Central memory CD4-positive, alpha-beta T cell (primary cell): ENCODE data around the gene PLEKHA3.

Source experiments
- DNase-seq: peaks from one replicate; pipeline ENCODE4 v3.0.0; 2022

The PLEKHA3 gene

DNA sequence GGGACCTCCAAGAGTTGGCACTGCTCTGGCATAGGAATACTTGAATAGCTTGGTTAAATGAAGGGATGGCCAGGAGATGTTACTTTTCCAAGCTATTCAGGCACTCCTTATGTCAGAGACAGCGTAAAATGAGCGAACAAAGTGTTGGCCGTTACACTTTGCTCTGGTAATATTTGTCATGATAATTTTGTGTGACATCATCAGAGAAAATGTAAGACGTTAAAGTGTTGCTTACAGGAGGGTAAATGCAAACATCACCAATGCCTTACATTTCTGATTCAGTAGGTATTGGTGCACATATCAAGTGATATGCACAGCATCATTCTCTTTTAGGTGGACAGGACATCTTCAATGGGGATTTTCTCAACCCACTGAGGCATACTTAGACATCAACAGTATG lies 46.0 kb downstream of the PLEKHA3 start:
- no peak for DNase-seq

DNA sequence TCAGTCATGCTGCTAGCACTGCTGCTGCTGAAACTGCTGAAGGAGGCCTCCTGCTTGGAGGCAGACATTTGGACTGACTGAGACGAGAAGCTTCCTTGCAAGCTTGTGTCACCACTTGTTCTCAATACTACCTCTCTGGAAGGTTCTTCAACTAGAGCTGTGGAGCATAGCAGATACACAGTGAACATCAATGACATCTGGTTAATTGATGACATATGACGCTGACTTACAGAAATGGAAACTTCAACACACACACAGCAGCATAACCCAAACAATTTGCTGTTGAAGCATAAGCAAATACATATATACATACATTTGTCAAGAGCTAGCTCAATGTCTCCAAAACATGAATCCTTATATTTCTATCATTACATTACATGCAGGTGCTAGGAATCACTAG lies 47.3 kb downstream of the PLEKHA3 start:
- no peak for DNase-seq

DNA sequence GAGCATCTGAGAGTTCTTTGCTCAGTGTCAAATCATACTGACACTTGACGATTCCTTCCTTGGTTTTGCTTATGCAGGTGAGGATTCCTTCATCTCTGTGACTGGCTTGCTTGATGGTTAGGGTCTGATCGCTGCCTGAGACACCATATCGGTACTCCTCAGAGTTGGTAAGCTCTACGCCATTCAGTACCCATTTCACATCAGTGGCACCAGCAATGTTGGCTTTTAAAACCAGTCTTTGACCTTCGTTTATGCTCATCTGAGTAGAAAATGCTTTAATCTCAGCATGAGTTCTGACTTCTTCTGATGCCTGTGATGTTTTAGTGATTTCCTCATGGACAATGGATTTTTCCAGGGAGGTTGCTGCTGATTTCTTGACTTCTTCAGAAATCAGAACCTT lies 48.4 kb downstream of the PLEKHA3 start:
- no peak for DNase-seq

DNA sequence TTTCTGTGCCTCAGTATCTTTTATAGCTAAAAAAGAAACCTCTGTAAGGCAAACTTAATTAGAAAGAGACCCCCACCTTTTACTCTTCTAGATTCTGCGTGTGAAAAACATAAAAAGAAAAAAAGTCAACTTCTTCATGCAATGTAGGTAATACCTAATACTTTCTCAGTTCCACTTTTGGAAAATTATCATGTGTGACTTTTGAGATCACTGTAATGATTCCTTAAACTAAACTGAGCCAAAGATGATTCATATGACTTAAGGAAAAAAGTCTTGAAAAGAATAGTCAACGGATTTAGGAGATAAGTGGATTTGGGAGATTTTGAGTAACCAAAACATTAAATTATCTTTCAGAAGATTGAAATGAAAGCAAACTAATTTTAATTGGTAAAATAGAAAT lies 48.9 kb downstream of the PLEKHA3 start:
- no peak for DNase-seq

DNA sequence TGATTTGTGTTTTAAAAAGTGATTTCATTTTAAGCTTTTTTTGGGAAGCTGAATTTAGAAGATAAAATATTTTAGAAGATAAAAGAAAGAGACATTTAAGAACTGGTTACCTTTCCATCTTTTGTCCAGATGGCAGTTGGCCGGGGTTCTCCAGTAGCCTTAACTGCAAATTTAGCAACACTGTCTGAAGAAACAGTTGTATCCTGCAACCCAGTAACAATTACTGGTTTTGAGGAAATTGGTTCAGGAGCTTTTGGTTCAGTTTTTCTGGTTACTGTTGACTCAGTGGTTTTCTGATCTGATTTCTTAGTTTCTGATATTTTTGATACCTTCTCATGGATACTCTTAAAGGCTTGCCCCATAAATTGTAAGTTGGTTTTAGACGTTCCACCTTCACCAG lies 49.9 kb downstream of the PLEKHA3 start:
- no peak for DNase-seq

DNA sequence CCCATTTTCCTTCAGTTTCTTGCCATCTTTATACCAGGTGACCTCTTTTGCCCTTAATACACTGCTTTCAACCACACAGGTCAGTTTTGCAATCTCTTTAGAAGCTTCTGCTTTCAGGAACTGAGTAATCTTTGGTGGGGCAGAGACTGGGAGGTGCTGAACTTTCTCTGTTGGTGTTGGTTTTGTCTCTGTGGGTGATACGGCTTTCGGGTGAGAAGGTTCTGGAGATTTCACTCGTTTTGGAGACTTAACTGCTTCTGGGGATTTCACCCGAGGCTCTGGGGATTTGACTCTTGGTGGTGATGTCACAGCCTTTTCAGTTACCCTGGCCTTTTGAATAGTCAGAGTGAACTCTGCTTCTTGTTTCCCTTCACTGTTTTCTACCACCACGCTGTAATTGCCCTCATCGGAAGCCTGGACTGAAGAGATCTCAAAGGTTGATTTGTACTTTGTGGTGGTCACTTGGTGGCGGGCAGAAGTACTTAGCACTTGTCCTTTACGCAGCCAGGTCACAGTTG lies 50.4 kb downstream of the PLEKHA3 start:
- DNase-seq: no peak

DNA sequence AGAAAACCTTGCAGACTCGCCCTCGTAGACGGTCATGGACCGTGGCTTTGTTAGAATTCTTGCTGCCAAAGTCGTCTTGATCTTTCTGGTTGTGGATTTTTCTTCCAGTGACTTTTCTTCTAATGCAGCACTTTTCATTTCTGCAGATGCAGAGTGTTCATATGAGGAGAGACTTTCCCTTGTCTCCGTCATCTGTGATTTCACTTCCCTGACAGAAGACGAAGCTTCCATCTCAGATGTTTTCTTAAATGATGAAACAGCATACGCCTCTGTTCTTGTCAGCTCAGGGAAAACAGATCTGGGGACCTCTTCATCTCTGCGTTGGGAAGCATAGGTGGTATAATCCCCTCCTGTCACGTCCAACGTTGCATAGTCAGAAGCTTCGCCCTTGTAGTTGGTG lies 50.9 kb downstream of the PLEKHA3 start:
- no peak for DNase-seq

DNA sequence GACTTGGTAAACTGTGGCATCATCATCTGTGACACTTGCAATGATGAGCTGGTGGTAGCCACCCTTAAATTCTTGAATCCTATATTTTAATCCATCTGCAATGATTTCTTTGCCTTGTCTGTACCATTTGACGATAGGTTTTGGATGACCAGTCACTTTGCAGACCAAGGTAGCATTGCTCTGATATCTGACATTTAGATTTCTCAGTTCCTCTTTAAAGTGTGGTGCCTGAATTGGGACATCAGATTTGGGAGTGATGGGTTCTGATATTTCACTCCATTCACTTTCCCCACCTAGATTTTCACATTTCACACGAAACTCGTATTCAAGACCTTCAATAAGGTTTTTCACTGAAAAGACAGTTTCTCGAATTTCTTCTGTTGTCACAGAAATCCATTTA lies 55.8 kb downstream of the PLEKHA3 start:
- no peak for DNase-seq

DNA sequence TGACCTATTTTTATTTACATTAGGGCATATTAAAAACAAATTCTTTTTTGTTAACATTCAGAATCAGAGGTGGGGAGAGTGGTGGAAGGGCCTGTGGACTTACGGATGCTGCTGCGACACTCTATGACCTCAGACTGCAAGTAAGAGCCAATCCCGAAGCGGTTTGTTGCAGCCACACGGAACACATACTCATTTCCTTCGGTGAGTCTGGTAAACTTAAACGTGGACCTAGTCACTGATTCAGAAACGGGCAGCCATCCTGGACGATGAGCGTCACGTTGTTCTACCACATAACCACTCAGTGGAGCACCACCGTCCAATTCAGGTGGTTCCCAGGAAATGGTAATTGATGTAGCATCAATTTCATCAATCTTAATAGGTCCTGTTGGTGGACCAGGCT lies 61.9 kb downstream of the PLEKHA3 start:
- DNase-seq: no peak

DNA sequence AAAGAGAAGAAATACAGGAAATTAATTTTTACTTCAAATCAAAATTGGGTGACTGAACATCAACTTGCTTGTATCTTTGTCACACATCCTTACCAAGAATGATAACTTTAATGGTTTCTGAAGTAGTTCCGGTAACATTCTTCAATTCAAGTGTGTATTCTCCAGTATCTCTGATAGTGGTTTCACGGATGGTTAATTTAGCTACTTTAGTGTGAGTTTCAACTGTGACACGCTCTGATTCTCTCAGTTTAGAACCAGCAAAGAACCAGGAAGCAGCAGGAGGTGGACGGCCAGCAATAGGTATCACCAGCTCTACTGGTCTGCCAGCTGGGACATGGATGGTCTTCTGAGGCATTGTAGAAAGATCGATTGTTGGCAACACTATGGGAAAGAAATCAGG lies 62.3 kb downstream of the PLEKHA3 start:
- no peak for DNase-seq

DNA sequence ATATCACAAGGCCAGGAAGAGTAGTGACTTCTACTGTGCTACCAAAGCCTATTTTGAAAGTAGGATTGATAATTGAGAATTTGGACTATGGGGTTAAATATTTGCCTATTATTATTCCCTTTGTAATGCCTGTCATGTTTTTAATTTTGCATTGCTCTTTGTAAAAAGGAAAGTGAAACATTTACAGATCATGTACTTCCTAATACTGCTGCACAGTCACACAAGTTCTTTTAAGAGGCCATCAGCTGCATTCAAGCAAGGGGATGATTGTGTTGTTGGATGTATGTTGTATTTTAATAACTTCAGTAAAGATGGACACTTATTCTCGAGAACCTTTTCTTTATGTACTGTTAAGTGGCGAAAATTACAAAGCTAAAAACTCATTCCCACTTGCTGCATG lies 70.1 kb downstream of the PLEKHA3 start:
- DNase-seq: no peak

DNA sequence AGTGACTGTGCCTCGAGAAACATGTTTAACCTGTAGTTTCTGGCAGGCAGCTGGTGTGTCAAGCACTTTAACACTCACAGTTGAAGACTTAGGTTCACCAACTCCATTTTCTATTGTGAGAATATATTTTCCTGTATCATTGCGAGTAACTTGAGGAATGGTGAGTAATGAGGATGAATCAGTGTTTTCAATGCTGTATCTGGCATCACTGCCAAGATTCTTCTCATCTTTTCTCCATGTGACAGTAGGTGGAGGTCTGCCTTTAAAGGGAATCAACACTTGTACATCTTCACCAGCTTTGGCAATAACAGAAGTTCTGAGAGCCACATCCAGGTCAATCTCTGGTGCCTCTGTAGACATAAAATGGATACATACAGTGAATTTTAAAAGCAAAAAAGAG lies 72.8 kb downstream of the PLEKHA3 start:
- DNase-seq: no peak
